Astrocyte (in vitro differentiated cells and primary cell): ENCODE data around the gene STXBP3.

Source experiments
- CTCF ChIP-seq: IDR thresholded peaks from 2 replicates; pipeline ENCODE4 v1.5.1; 2011; ENCODE audit warnings: low read depth, mild to moderate bottlenecking, inconsistent platforms, low read length, moderate library complexity; ENCODE audit not compliant: insufficient read depth
- EZH2 ChIP-seq: IDR thresholded peaks from 2 replicates; pipeline ENCODE4 v1.6.1; 2012; ENCODE audit warnings: mild to moderate bottlenecking, low read length, inconsistent platforms; ENCODE audit not compliant: insufficient read depth

GRCh38 chr1:108808438-108808837 is 62.0 kb downstream of the STXBP3 start:
- TF ChIP-seq CTCF (no peak), EZH2 (no peak)
